ELR (cell line): ENCODE measurements around the gene GJA3.

Experiments
- DNase-seq: peaks from one replicate; pipeline ENCODE4 v3.0.0-alpha.2; 2015; ENCODE audit warnings: low read depth

GJA3 gene

DNA sequence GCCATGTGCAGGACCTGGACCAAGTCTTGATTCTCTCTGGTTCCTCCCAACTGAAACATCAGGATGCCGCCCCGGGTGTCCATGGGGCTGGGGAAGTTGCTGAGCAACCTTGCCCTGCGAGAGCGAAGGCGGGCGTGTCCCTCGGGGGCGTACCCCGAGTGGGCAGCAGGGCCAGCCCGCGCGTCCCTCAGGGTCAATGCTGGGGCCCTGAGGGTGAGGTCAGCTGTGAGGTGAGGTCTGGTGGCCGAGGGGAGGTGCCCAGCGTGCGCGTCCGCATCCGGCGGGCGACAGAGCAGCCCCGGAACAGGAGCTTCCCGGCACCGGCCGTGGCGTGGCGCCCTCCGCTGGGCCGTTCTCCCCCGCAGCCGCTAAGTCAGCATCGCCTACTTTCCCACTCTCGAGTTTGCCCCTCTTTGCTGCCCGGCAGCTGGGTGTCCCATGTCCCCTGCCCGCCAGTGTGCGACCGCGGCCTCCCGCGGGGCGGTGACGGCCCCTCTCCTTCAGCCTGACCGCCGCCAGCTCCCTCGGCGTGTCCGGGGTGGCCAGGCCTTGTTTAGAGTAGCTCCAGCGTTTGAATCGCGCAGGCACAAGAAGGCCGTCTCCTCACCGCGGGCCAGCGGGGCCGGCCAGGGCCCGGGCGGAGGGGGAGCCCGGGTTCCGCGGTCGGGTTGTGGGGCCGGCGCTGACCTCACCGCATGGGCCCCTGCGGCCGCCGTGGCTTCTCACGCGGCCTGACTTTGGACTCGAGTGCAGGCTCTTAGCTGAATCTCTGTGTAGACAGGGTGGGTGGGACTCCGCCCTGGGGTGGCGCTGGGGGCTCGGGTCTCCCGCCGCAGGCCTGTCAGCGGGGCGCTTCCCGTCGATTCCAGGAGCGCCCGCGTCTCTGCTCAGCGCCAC, 33.0 kb downstream of the GJA3 start:
- peak; percentile 67 for DNase-seq

DNA sequence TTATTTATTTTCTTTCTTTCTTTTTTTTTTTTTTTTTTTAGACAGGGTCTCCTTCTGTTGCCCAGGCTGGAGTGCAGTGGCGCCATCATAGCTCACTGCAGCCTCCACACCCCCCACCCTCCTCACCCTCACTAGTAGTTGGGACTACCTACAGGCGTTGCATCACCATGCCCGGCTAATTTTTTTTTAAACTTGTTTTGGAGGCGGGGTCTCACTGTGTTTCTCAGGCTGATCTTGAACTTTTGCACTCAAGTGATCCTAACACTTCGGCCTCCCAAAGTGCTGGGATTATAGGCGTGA, 33.6 kb downstream of the GJA3 start:
- DNase-seq, result no peak

DNA sequence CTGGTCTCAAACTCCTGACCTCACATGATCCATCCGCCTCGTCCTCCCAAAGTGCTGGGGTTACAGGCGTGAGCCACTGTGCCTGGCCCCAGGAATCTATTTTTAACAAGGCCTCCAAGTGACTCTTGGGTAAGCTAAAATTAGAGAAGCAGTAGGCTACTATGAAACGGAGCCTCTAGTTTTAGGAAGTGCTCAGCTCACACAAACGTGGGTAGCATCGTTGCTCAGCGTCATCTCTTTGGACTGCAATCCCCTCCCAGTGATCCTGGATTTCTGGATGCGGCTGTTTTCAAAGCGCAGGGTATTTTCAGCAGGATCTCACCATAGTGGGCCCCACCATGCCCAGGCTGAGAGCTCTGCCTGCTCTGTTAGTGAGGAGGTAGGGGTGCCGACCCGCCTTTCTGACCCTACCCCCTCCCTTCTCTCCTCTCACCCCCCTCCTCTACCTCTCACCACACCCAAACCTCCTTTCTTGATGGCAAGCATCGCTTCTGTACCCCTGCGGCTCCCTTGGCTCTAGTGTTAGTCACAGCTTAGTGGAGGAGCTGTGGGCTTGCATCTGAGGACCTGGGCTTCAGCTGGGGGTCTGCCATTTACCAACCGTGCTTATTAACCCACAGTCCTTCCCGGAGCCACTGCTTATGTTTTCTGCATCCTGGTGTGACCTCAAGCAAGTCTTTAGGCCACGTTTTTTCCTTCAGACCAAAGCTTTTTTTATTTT, 34.2 kb downstream of the GJA3 start:
- no peak for DNase-seq

DNA sequence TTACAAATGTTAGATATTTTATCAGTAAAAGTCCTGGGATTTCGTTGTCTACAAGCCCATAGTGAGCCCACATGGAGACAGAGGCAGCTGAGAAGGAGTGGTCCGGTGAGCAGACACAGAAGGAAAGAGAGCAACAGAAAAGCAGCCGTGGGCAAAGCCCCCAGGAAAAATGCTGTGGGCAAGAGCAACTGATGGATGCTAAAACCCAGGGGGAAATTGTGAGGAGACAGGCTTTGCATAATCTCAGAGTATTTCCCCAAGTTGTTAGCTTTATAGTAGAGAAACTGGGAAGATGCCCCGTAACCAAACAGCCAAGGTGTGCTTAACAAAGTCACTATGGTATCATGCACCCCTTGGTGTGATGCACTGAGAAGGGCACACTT, 35.1 kb downstream of the GJA3 start:
- DNase-seq, result no peak

DNA sequence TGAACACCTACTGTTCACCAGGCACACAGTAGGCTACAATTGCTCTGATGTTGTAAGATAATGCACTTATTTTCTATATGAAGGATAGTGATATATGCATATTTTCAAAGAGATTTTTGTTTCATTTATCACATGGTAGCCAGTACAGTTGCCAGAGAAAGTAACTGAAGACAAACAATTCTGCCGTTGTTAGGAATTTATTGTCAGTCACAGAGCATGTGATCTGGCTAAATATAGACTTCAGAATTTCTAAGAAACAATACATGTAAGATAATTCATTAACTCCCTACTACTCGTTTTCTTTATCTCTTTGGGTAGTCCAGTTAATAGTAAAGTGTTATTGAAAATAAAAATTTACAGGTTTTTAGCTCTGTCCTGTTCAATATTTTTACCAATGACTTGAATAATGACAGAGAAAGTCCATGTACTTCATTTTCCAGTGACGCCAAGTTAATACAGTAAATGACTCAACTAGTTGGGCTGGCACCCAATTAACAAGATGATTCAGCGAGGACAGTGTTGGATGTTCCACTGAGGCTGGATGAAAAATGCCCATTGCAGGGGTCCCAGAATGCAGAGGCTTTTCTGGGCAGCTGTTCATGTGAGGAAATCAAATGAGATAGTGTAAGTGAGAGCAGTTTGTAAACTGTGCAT, 35.6 kb downstream of the GJA3 start:
- DNase-seq, result peak; percentile 61

DNA sequence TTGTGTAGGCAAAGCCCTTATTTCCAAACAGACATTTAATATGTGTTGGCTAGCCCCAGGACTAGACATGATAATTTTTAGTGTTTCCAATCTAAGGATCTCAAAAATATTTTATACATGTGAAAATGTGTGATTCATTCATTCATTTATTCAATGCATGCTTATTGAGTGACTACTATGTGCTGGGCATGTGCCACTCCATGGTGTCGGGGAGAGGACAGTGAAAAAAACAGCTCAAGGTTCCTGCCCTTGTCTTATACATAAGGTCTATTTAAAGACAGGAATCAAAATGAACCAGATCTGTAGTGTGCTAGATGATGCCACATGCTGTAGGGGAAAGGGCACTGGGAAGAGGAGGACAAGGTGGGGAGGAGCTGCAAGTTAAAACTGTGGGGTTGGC, 36.5 kb downstream of the GJA3 start:
- peak; percentile 43 for DNase-seq

DNA sequence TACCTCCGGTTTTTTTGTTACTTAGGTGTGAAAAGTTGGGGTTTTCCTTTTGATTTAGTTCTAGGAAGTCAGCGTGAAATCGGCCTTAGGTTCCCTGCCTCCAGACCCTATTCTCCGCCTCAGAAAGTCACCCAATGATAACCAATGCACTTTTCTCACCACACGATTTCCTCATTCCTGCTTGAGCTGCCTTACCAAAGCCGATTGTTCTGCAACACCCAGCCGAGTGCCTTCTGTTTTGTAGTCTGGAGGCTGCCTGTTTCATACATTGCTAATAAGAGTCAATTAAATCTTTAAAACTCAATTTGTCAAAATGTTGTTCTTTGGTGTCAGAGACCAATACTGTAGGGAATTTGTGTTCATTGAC, 39.7 kb downstream of the GJA3 start:
- DNase-seq, result no peak

DNA sequence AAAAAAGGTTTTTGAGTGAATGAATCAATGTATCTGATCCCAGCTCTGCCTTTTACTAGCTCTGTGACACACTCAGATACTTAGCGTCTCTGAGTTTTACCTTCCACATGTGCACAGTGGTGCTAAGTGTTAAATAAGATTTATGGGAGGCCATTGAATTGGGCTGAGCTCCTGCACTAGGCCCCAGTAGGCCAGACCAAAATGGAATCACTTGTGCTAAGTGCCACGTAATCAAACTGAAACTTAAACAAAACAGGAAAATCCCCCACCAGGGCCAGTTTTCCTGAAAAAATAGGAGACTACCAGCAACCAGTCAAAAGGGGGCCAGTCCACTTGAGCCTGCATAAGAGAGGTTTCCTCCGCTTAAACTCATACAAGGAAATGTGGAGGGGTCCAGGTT, 40.9 kb downstream of the GJA3 start:
- DNase-seq, result no peak

DNA sequence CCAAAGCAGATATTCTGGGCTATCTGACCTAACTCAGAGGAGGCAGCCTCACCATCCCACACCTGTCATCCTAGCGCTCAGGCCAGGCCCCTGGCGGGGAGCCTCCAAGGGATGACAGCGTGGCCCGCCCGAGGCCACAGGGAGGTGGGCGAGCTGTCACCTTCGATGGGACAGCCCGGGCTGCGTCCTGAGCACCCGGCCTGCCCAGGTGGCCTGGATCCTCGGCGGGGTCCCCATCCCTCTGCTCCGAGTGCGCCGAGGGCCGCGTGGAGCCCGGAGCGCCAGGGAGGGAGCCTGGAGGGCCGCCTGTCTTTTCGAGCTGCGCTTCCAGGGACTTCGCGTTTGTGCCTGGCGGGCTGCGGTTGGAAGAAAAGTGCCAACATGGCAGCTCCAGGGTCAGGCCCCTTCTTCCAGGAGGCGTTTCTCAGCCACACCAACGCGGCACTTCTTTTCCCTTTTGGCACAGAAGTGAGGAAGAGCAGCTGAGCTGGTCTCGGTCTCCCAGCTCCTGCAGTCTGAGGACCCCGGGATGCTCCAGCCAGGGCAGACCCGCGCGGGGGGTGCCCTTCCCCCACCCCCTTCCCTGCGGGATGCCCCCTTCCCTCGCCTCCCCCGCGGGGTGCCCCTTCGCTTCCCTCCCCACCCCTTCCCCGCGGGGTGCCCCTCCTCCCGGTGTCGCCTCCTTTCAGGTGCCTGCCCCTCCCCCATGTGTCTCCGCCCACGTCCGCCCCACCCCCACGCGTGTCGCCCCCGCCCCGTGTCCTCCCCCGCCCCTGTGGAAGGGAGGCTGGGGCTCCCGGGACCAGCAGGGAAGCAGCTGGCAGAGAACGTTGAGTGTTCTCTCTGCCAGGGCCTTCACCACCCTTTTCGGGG, 42.3 kb downstream of the GJA3 start:
- peak; percentile 30 for DNase-seq

DNA sequence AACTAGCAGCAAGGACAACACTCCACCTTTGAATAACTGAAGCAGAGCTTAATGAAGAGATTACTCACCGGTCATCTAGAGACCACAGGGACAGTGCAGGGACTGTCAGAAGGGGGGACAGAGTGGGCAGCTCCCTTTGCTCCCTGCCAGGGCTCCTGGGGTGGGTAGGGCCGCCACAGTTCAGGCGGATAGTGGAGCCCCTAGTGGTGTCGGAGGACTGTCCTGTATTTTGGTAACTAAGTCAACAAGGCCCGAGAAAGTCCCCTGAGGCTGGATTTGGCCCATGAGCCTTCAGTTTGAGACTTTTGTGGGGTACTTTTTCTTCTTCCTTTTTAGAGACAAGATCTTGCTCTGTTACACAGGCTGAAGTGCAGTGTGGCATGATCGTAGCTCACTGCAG, 44.6 kb downstream of the GJA3 start:
- DNase-seq, result no peak

DNA sequence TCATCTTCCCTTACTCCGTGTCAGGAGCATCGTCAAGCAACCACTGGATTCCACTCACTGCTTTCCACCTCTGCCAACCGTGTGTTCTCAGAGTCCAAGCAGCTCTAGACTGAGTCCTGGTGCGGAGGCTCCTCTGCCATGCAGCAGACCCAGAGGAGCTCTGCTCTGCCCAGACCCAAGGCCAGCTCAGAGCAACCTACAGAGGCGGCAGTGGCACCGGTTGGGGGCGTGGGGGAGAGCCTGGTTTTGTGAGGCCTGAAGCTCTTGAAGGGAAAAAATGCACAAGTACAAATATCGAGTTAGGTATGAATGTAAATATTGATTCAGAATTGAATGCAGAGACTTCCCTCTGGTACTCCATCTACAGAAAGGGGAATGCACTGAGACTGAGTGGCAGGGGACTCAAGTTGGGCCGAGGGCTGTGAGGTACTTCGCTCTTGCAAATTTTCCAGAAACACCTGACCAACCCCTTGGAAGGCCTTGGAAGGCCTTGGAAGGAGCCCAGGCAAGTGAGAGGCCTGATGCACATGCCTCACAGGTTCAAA, 46.7 kb downstream of the GJA3 start:
- DNase-seq, result no peak

DNA sequence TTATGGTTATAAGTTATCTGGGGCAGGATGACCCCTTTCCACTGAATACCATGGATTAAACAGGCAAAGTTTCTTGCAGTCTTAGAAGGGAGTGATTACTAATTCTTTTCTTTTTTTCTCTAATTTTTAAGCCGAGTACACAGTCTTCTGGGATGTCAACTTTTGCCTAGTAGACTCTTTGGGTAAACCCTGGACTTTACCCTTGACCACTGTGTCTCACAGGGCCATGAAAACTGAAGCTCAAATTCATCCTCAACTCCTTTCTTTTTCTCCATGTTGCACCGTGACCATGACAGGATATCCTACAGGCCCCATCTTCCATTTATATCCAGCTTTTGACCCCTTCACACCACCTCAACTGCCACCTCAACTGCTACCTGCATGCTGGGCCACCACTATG, 51.8 kb downstream of the GJA3 start:
- no peak for DNase-seq

DNA sequence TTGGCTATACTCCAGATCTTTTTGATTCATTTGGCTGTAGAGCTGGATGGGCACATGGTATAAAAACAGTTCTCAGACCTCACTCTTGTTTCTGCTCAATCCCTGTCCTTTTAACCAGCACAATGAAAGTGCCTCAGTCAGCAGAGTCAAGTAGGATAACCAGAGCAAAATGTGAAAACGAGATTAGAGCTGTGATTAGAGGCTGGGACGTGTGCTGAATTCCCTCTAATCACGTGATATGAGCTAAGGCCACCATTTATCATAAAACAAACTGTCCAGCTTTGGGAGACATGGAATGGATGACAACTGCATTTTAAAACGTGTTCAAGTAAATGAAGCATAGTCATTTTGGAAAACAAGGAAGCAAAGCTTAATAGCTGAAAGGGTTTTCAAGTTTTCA, 54.1 kb downstream of the GJA3 start:
- no peak for DNase-seq

DNA sequence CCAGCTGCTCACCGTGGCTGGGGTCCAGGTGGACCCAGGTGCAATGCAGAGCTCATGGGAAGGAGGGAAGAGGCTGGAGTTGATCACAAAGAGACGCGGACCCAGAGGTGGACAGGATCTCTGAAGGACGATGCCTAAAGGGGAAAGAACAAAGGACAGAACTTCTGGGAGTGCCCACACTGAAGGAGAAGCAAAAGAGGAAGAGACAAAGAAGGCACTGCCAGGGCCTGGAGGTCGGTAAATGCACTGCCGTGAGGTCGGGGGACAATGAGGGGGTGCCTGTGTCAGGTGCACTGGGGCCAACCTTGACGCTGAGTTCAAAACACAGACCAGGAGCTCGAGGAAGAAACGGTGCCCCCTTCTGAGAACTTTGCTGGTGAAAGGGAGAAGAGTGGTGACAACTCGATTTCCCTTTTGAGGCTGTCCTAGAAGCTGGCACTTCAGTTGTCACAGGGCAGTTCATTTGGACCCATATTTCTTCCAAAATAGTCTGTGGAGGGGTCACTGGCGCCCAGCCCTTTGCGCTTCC, 55.6 kb downstream of the GJA3 start:
- DNase-seq, result no peak

DNA sequence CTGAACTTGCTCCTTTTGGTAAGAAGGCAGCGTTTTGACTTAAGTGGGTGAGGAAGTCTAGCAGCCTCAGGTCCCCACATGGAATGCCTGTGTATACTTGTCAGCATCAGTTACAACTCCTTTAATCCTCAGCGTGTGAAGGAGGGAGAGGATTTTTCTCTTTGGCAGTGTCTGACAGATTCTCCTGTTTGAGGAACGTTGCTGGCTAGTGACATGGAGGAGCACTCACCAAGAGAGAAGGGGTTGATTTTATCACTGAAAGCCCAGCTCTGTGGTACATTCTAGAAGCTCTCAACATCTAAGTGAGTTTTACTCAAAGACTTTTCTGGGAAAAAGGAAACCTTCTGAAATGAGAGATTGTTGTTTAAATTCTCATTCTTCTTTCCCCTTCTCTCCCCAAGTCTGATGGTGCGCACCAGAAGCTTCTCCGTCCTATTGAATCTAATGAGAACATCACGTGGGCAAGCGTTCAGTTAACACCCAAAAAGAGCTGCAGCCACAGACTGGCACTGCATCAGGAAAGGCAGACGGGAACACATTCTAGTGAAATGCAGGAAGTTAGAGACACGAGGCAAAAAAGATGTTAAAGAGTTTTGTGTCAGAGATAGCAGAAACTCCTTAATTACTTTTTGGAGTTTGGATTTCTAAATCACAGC, 58.2 kb downstream of the GJA3 start:
- DNase-seq, result no peak

DNA sequence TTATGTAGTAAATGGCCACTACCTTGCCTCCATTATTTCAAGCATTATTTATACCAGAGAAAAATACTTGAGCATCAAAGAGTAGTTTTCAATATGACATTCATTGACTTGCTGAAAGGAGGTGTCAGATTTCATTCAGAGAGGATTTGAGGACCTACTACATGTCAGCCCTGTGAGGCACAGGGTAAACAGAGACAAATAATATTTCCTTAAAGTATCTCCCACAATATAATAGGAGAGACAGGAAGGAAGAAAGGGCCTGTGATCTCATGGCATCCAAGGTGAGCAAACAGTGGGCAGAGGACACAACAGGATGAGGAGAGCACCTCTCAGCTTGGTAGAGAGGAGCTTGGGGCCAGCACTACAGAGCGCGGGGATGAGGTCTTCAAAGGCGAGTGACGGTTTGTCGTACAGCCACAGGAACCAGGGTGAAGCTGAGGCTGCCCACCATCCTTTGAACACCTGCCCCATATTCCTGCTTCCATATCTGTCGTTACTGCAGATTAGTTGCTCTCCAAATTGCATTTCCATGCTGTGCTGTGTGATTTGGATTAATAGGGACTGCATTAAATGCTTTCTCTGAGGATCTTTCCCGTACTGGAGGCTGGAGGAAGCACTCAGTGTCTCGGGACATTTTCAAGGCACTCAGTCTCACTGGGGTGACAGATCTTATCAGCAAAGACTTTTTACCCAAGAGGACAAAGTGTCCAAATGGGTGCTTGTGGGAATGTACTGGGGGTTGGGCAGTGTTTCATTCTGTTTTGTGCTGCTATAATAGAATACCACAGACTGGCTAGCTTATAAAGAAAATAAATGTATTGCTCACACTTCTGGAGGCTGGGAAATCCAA, 59.2 kb downstream of the GJA3 start:
- DNase-seq, result no peak

DNA sequence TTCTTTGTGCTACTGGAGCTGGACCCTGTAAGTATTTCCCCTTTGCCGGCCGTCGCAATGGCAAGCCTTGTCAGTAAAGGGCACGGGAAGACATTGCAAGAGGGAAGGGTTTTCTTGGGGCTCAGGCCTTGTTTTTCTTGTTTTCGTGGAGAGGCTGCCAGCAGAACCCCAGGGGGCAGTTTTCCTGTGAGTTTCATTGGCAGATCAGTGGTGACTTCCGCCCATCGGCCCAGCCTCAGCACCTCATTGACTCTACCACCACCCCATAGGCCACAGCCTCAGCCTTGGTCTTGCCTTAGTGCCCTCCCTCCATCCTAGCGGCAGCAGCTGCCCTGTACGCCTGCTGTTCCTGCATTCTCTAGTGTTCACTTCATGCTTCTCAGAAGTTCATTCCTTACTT, 61.5 kb downstream of the GJA3 start:
- DNase-seq, result no peak

DNA sequence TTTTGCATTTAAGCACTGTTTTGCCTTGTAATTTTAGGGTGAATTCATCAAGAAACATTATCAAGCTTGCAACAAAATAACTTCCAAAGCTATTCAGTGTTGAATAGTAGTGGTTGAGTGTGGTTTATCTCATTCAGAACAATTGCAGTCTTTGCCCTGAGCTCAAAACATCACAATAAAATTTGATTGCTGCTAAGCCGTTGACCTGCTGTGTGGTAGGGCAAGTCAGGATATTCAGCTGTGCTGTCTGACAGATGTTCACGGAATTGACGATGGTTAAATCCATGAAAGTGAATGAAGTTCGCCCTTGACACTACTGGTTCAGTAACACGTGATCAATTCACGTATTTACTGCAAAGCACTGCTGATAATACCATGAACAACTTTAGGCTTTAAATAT, 66.9 kb downstream of the GJA3 start:
- no peak for DNase-seq

DNA sequence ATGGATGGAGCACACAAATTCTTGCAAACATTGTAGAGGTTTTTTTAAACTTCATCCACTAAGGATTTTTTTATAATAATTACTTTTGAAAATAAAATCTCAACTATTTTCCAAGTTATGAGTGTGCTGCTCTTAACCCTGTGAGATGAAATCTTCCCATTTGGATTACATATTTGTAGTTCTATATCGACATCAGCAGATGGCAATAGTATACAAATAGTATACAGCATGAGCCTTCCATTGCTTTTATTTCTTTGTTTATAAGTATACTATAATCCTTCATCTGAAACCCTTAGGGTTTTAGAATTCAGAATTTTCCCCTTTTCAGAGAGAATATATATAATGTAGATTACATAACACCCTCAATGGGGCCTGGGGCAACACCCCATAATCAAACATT, 70.5 kb downstream of the GJA3 start:
- DNase-seq, result peak; percentile 41
